Measurements from ENCODE around the gene BICD1. TPM values are rescaled to one million over a fixed set of nuclear protein-coding genes. Genes with fewer than 3 reads are reported as not detected.

Gene BICD1
- total and polyA plus RNA-seq, 2 of the 13 experiments (the other 11 are each of a cell fraction or from before 2014, with no cell fraction given): 4.5 to 5.2 TPM

DNA sequence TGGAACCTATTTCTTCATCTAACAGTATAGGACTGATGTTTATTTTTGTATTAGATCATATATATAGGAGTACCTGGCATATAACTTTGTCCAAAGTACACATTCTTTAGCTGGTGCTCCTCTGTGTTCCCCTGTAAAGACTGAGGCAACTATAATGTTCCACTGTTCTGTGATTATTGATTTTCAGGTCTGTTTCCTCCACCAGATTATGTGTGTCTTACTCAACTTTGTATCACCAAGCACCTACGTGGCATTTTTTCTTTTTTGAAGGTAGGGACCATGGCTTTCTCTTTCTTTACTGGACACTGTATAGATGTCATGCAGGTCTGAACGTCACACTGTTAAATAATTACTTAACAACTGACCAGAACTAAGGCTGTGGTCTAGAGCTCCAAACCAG, 29.3 kb downstream of the BICD1 start (continued):
- TF ChIP-seq BORCS8-MEF2B (CRISPR knock-in tag; IDR thresholded peaks at IDR 0.05) (no peak), HMG20B (CRISPR knock-in tag; conservative IDR thresholded peaks at IDR 0.05) (no peak), ELF3 (CRISPR knock-in tag; IDR thresholded peaks at IDR 0.05) (peak; percentile 58), CREB1 (IDR thresholded peaks at IDR 0.05) (no peak; the same call in 1 of the 2 replicates), CREB1 (CRISPR knock-in tag; IDR thresholded peaks at IDR 0.05) (peak; percentile 79), ZNF570 (CRISPR knock-in tag; IDR thresholded peaks at IDR 0.05; ENCODE audit: borderline replicate concordance) (no peak), ETS1 (CRISPR knock-in tag; IDR thresholded peaks at IDR 0.05) (no peak), ADNP (CRISPR knock-in tag; IDR thresholded peaks at IDR 0.05) (no peak), PTBP1 (IDR thresholded peaks at IDR 0.05; ENCODE audit: low read depth, low read length, poor library complexity, severe bottlenecking) (no peak), ZNF709 (CRISPR knock-in tag; IDR thresholded peaks at IDR 0.05) (no peak), KLF9 (CRISPR knock-in tag; IDR thresholded peaks at IDR 0.05; ENCODE audit: low read depth) (no peak), ZNF674 (CRISPR knock-in tag; IDR thresholded peaks at IDR 0.05; ENCODE audit: low read depth) (no peak), FIP1L1 (IDR thresholded peaks at IDR 0.05; ENCODE audit: borderline replicate concordance, insufficient read depth, low read depth, low read length) (no peak), NKX3-1 (CRISPR knock-in tag; IDR thresholded peaks at IDR 0.05) (no peak), ZNF614 (CRISPR knock-in tag; IDR thresholded peaks at IDR 0.05; ENCODE audit: borderline replicate concordance) (no peak), RFX5 (IDR thresholded peaks at IDR 0.05; ENCODE audit: low read depth, low read length) (no peak), GMEB2 (CRISPR knock-in tag; IDR thresholded peaks at IDR 0.05; ENCODE audit: low read depth) (no peak), REXO4 (CRISPR knock-in tag; IDR thresholded peaks at IDR 0.05; ENCODE audit: borderline replicate concordance) (no peak), HOXD1 (CRISPR knock-in tag; IDR thresholded peaks at IDR 0.05) (no peak), FOXK1 (CRISPR knock-in tag; IDR thresholded peaks at IDR 0.05; ENCODE audit: borderline replicate concordance, low read depth) (no peak), ONECUT2 (CRISPR knock-in tag; IDR thresholded peaks at IDR 0.05) (peak; percentile 95), XRCC5 (optimal IDR thresholded peaks at IDR 0.05; ENCODE audit: low read length) (no peak), ATM (IDR thresholded peaks at IDR 0.05; ENCODE audit: borderline replicate concordance) (no peak), ZNF34 (CRISPR knock-in tag; IDR thresholded peaks at IDR 0.05; ENCODE audit: borderline replicate concordance) (no peak)
- TF ChIP-seq, protein P1, sequence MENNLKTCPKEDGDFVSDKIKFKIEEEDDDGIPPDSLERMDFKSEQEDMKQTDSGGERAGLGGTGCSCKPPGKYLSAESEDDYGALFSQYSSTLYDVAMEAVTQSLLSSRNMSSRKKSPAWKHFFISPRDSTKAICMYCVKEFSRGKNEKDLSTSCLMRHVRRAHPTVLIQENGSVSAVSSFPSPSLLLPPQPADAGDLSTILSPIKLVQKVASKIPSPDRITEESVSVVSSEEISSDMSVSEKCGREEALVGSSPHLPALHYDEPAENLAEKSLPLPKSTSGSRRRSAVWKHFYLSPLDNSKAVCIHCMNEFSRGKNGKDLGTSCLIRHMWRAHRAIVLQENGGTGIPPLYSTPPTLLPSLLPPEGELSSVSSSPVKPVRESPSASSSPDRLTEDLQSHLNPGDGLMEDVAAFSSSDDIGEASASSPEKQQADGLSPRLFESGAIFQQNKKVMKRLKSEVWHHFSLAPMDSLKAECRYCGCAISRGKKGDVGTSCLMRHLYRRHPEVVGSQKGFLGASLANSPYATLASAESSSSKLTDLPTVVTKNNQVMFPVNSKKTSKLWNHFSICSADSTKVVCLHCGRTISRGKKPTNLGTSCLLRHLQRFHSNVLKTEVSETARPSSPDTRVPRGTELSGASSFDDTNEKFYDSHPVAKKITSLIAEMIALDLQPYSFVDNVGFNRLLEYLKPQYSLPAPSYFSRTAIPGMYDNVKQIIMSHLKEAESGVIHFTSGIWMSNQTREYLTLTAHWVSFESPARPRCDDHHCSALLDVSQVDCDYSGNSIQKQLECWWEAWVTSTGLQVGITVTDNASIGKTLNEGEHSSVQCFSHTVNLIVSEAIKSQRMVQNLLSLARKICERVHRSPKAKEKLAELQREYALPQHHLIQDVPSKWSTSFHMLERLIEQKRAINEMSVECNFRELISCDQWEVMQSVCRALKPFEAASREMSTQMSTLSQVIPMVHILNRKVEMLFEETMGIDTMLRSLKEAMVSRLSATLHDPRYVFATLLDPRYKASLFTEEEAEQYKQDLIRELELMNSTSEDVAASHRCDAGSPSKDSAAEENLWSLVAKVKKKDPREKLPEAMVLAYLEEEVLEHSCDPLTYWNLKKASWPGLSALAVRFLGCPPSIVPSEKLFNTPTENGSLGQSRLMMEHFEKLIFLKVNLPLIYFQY (CRISPR knock-in tag; IDR thresholded peaks at IDR 0.05; ENCODE audit: borderline replicate concordance): no peak
- TF ChIP-seq, protein P2, sequence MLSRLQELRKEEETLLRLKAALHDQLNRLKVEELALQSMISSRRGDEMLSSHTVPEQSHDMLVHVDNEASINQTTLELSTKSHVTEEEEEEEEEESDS (CRISPR knock-in tag; IDR thresholded peaks at IDR 0.05; ENCODE audit: borderline replicate concordance): no peak

Data from HepG2 (cell line).